GM21825 (cell line): ENCODE results near the gene NCKAP5.

Source experiments
- ATAC-seq: cut with Tn5 transposase; IDR thresholded peaks from one replicate; pipeline ENCODE4 v1.9.1; 2021; ENCODE audit warnings: mild to moderate bottlenecking, moderate library complexity; ENCODE audit not compliant: unreplicated experiment

Gene NCKAP5

GRCh38 chr2:133345638-133346037 is 222.6 kb downstream of the NCKAP5 start:
- no peak for ATAC-seq

GRCh38 chr2:133344849-133345248 is 223.4 kb downstream of the NCKAP5 start:
- ATAC-seq, result no peak

- ATAC-seq, result no peak
These were observed 225.3 kb downstream of the NCKAP5 start for GRCh38 chr2:133343018-133343352.

DNA sequence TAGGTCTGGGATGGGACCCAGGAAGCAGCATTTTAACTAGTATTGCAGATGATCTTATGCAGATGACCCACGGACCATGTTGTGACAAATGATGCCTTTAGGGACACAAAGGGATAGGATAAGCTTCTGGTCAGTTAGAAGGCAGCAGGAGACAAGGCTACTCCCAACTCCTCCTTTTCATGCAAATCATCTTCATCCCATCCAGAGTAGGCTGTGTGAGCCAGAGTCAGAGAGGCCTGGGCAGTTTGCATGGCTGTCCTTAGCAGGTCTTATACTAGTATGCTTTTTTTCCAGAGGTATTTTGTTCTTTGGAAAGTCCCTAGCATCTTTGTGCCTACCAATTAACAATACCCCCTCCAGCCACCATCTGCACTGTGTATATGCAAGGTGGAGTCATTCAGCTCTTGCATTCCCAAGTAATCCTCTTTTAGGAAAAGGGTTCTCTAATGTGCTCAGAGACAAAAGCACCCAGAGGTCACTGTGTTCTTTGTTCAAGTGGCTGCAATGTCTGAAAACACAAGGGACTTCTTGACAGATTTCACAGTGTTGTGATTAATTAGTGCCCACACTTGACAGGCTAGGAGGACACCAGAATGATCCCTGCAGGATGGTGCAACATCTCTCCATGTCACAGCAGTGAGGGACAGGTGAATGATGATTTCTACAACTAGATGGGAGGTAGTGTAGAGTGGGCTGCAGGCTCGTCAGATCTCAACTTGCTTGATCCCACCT is 225.8 kb downstream of the NCKAP5 start:
- ATAC-seq, result no peak

GRCh38 chr2:133341575-133341974 is 226.7 kb downstream of the NCKAP5 start:
- no peak for ATAC-seq

DNA sequence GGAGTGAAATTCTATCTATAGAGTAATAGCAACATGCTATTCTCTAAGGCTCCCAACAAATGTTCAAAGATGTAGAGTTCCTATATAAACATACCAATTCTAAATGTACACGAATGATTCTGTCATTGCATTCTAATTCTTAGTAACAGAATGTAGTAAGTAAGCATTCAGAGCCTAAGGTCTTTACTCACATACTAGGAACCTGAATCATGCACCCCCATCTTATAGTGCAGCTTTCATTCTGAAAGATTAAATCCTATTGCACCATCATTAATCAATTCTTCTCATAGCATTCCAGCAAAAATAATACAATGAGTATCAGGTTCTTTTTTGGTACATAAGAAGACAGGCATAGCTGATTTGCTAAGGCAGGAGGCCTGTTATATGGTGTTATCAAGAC is 230.0 kb downstream of the NCKAP5 start:
- no peak for ATAC-seq

- no peak for ATAC-seq
These were observed 233.3 kb downstream of the NCKAP5 start for GRCh38 chr2:133334923-133335322.

DNA sequence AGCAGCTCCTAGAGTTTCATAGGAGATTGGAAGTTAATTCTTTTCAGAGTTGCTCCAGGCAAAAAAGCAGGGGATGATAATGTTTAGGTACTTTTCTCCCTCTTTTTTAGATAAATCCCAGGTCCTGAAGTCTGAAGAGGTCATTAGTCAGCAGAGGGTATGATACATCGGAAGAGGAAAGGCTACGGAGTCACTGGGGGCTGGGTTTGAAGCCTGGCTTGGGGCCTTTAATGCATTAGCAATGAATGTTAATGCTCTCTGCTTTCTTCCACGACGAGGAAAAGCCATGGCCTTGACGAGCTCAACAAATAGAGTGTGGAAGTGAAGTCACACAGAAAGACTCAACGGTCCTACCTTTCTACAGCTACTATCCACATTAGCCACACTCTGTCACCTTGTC is 235.1 kb downstream of the NCKAP5 start:
- ATAC-seq, result no peak

- ATAC-seq, result no peak
These were observed 236.8 kb downstream of the NCKAP5 start for GRCh38 chr2:133331436-133331835.

- no peak for ATAC-seq
These were observed 241.4 kb downstream of the NCKAP5 start for GRCh38 chr2:133326652-133327397.

DNA sequence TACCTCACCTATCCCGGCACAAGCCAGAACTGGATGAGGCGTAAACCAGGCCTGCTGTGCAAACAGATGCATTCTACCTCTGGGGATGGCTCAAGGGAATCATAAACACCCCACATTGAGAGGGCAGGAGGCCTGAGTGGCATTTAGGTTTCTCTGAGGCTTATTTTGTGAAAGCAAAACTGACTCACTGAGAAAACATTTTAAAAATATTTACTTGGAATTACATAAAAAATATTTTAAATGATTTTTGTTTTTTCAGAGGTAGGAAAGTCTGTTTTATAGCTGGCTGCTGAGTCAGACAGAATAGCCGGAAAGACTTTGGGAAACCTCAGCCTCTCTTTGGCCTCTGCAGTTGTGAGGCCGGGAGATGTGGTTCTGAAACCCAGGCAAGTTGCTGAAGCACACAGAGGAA is 244.1 kb downstream of the NCKAP5 start:
- ATAC-seq, result no peak

DNA sequence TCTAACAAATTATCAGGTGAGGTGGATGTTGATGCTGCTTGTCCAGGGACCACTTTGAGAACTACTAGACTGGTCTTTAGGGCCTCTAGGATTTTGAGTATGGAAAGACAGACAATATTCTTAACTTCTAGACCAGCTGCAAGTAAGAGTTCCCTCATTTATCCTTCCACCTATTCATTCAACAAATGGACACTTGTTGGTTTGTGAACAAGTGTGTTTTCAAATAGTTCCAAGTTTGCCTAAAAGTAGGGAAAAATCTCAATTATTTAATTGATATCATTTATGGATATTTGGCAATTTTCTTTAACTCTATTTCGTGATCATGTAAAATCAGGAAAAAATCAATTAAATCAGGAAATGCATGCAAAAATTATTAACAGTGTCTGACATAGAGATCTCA is 245.4 kb downstream of the NCKAP5 start:
- no peak for ATAC-seq

GRCh38 chr2:133317178-133317577 is 251.1 kb downstream of the NCKAP5 start:
- no peak for ATAC-seq

DNA sequence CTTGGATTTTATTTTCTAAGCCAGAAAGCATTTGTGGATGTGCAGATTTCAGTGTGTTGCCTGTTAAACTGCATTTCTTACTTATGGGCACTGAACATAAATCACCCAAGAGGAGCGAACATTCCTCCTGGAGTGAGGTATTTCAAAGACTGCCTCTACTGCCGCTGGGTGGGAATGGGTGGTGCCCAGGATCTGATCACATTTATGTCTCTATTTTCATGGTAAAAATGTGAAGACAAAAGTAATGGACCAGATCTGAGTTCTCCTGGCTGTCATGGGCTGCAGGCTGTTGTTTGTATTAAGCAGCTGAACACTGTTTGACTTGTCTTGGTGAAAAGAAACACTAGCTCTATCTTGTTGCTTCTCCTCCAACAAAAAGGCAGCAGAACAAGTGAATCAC is 251.7 kb downstream of the NCKAP5 start:
- no peak for ATAC-seq

DNA sequence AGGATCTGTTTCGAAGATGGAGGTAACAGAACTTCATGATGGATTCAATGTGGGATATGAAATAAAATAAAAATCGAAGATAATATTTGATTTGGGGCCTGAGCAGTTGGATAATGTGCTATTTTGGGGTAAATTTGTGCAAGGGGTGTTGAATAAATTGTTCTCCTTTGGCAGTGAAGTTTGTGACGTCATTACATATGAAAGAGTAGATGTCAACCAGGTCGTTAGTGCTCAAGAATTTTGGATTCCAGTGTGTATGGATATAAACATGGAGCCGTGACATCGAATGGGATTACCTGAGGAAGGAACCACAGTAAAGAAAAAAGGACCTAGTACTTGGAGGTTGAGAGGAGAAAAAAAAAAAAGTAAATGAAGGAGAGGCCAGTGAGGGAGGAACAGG is 253.0 kb downstream of the NCKAP5 start:
- ATAC-seq, result no peak

DNA sequence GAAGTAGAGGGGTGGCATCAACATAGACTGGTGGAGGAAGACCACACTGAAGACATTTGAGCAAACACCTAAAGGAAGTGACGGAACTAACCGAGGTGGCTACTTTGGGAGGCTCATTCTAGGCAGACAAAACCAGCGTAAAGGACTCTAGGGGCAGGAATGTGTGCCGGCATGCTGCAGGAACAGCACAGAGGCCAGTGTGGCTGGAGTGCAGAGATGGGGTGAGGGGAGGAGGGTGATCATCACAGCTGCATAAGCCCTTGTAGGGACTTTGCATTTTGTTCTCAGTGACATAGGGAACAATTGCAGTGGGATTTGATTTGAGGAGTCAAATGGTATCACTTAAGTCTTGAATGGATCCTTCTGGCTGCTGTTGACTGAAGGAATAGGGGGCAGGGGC is 253.5 kb downstream of the NCKAP5 start:
- no peak for ATAC-seq

DNA sequence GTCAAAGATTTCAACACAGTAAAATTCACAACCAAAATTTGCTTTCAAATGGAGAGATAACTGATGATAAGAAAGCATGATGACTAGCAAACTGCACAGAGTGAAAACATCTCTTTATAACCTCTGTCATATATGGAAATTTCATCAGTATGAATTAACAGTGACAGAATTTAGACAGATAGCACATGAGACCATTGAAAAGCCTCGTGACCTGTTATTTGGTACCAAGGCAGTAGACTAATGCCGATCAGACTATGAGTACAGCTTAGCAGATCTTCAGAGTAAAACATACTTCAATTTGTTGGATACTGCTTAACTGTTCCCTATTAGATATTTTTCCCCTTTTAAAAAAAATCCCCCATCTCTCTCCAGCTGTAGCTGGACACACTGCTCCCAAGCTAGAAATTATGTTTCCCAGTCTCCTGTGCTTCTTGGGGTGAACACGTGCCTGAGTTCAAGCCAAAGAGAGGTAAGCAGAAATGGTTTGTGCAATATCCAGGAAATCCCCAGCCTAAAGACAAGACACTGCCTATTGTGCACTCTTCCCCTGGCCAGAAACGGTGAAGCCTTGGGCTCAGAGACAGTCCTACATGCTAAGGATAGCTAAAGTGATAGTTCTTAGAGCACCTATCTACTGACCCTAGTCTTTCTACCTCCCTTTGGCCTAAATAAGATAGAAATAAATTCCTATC is 256.1 kb downstream of the NCKAP5 start:
- ATAC-seq, result no peak

GRCh38 chr2:133306236-133306635 is 262.0 kb downstream of the NCKAP5 start:
- ATAC-seq, result no peak

DNA sequence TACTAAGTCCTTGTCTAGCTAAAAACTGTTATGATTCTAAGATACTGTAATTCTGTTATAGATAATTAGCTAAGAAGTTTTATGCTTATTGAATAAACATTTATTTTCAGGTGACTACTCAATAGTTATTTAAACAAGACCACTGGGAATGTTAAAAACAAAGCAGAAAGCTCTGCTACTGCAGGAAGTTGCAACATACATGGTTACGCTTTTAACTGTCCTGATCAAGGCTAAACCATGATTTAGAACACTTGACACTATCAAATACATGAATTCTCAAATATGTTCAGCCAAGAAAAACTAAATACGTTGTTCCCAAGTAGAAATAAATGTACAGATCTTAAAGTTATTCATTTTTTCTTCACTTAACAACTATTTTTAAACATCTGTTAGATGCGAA is 263.9 kb downstream of the NCKAP5 start:
- ATAC-seq, result no peak

GRCh38 chr2:133303150-133303549 is 265.1 kb downstream of the NCKAP5 start:
- ATAC-seq, result no peak

GRCh38 chr2:133296401-133296800 is 271.9 kb downstream of the NCKAP5 start:
- no peak for ATAC-seq
